Endothelial cell of umbilical vein (primary cell): ENCODE results near the gene CAMK2B. TPM values are rescaled to one million over a fixed set of nuclear protein-coding genes. Genes with fewer than 3 reads are reported as not detected.

Source experiments
- BruUV-seq: library from RNA; stranded (reverse); fragments of 400-500 nt; replicated peaks from 2 replicates; lab custom pipeline; 2021; lab: Mats Ljungman, UMichigan
- CTCF ChIA-PET: fragments of 300-600, 350-600 bp; sonication (Branson Sonifier 250); formaldehyde crosslinking; loops from one replicate; lab custom pipeline; 2021; ENCODE audit warnings: antibody characterized with exemption, inconsistent platforms; lab: Charles Lee
- POLR2A ChIA-PET: fragments of 300-600, 350-600 bp; sonication (Branson Sonifier 250); formaldehyde crosslinking; loops from one replicate; lab custom pipeline; 2021; ENCODE audit warnings: antibody characterized with exemption, inconsistent platforms; lab: Charles Lee
- DNase-seq: peaks from one replicate; pipeline ENCODE4 v3.0.0-alpha.2; 2011; ENCODE audit warnings: low read depth, low spot score
- FAIRE-seq: peaks from 2 replicates; lab custom pipeline; 2011; peaks lifted over from hg19 to GRCh38; lab: Jason Lieb, UNC
- H2AFZ ChIP-seq: 2 replicates; pipeline ENCODE4 v1.6.0; 2012; ENCODE audit warnings: low read depth, low read length, control low read depth, inconsistent platforms
- H3K27ac ChIP-seq: 2 replicates; pipeline ENCODE4 v1.5.1; 2011; ENCODE audit warnings: low read depth, mild to moderate bottlenecking, control low read depth, low read length, moderate library complexity; ENCODE audit not compliant: insufficient read depth
- H3K27me3 ChIP-seq, 2 experiments: 2 replicates each; pipeline versions ENCODE4 v1.6.0 to v1.6.1; 2011; ENCODE audit warnings: low read length in 2 of 2, mixed read lengths in 1 of 2; ENCODE audit not compliant: control insufficient read depth in 2 of 2, insufficient read depth in 2 of 2
- H3K36me3 ChIP-seq, 2 experiments: 2 replicates in 1 of 2; 3 replicates in 1 of 2; pipeline ENCODE4 v1.5.1; 2011; ENCODE audit warnings: low read length in 2 of 2, mild to moderate bottlenecking in 1 of 2, moderate library complexity in 1 of 2; ENCODE audit not compliant: control insufficient read depth in 2 of 2, insufficient read depth in 2 of 2; ENCODE audit errors: extremely low read depth in 1 of 2
- H3K4me1 ChIP-seq: 3 replicates; pipeline ENCODE4 v1.5.1; 2011; ENCODE audit warnings: mild to moderate bottlenecking, low read length; ENCODE audit not compliant: control insufficient read depth, insufficient read depth; ENCODE audit errors: extremely low read depth
- H3K4me2 ChIP-seq: 2 replicates; pipeline ENCODE4 v1.6.1; 2011; ENCODE audit warnings: low read length, control low read depth, mixed read lengths; ENCODE audit not compliant: insufficient read depth
- H3K4me3 ChIP-seq, 3 experiments: fragments of 200-600 bp in 1 of 3; sonication (generic), shearing (Covaris generic) in 1 of 3; replicated peaks in 1 of 3; 2 replicates each; pipeline ENCODE4 v1.5.1; 2011 to 2016; ENCODE audit warnings: control low read depth in 3 of 3, low read length in 3 of 3, mild to moderate bottlenecking in 2 of 3, inconsistent platforms in 1 of 3, low read depth in 1 of 3, moderate library complexity in 1 of 3; ENCODE audit not compliant: insufficient read depth in 1 of 3
- H3K79me2 ChIP-seq: 2 replicates; pipeline ENCODE4 v1.6.0; 2012; ENCODE audit warnings: low read length, inconsistent platforms; ENCODE audit not compliant: control insufficient read depth, insufficient read depth
- H3K9ac ChIP-seq: replicated peaks from 2 replicates; pipeline ENCODE3; 2011; ENCODE audit warnings: low read length, control low read depth; ENCODE audit not compliant: insufficient read depth; ENCODE audit errors: extremely low read depth
- H3K9me1 ChIP-seq: replicated peaks from 3 replicates; pipeline ENCODE4 v1.6.0; 2011; ENCODE audit warnings: mild to moderate bottlenecking, low read length; ENCODE audit not compliant: control insufficient read depth, insufficient read depth; ENCODE audit errors: extremely low read depth
- H3K9me3 ChIP-seq: replicated peaks from 2 replicates; pipeline ENCODE4 v1.5.1; 2012; ENCODE audit warnings: low read length, inconsistent platforms; ENCODE audit not compliant: control insufficient read depth, insufficient read depth
- H4K20me1 ChIP-seq: replicated peaks from 2 replicates; pipeline ENCODE3; 2011; ENCODE audit warnings: mild to moderate bottlenecking, low read length; ENCODE audit not compliant: control insufficient read depth, insufficient read depth; ENCODE audit errors: extremely low read depth
- CTCF ChIP-seq, 2 donors: IDR thresholded peaks; 1 replicate in 1 of 2; 2 replicates in 1 of 2; pipeline ENCODE4 v1.5.1; 2011; ENCODE audit warnings: low read length in 2 of 2, mild to moderate bottlenecking in 2 of 2, moderate library complexity in 2 of 2, control low read depth in 1 of 2, inconsistent platforms in 1 of 2, low read depth in 1 of 2; ENCODE audit not compliant: insufficient read depth in 1 of 2; ENCODE audit errors: extremely low read depth in 1 of 2
- EZH2 ChIP-seq: IDR thresholded peaks from 2 replicates; pipeline ENCODE4 v1.6.1; 2012; ENCODE audit warnings: borderline replicate concordance, low read depth, mild to moderate bottlenecking, moderate library complexity, low read length, inconsistent platforms; ENCODE audit not compliant: severe bottlenecking
- FOS ChIP-seq: IDR thresholded peaks from 2 replicates; pipeline ENCODE4 v1.6.1; 2011; ENCODE audit warnings: mild to moderate bottlenecking, low read length, moderate library complexity, borderline replicate concordance; ENCODE audit not compliant: insufficient read depth
- GATA2 ChIP-seq: IDR thresholded peaks from 2 replicates; pipeline ENCODE4 v1.7.0; 2011; ENCODE audit warnings: low read depth, mild to moderate bottlenecking, moderate library complexity, mixed read lengths, low read length; ENCODE audit not compliant: insufficient read length, insufficient read depth
- JUN ChIP-seq: IDR thresholded peaks from 2 replicates; pipeline ENCODE4 v1.6.1; 2011; ENCODE audit warnings: borderline replicate concordance, low read depth; ENCODE audit not compliant: insufficient read length, insufficient read depth
- MAX ChIP-seq: IDR thresholded peaks from 2 replicates; pipeline ENCODE4 v1.6.1; 2011; ENCODE audit not compliant: insufficient read depth, insufficient read length
- MYC ChIP-seq: IDR thresholded peaks from one replicate; pipeline ENCODE4 v1.6.1; 2011; ENCODE audit warnings: mild to moderate bottlenecking, low read depth, low read length
- POLR2A ChIP-seq: IDR thresholded peaks from 2 replicates; pipeline ENCODE4 v1.6.1; 2012; ENCODE audit warnings: low read depth, mild to moderate bottlenecking, control low read depth, low read length
- POLR2AphosphoS5 ChIP-seq: IDR thresholded peaks from 2 replicates; pipeline ENCODE4 v1.6.1; 2012; ENCODE audit warnings: low read depth, mild to moderate bottlenecking, control low read depth, low read length, moderate library complexity; ENCODE audit not compliant: insufficient read depth
- dilution Hi-C: fragments of 300-500 bp; cut with MboI; formaldehyde crosslinking; loops from one replicate; pipeline ENCODE4 v1.15.0; 2019; ENCODE audit warnings: low sequenced_read_pairs; ENCODE audit not compliant: extremely low pct_ligation_motif_present
- intact Hi-C: fragments of 100-400 bp; cut with micrococcal nuclease; formaldehyde crosslinking; loops from one replicate; pipeline ENCODE4 v1.10.0; 2022
- polyA plus RNA-seq, 4 experiments: library from polyadenylated mRNA; depleted of rRNA in 3 of 4; stranded (reverse) in 3 of 4; unstranded in 1 of 4; fragments of >200 nt; gene quantifications; 2 replicates each; pipeline versions ENCODE4 v1.2.1 to v1.2.3, GENCODE V29; 2011 to 2012; ENCODE audit warnings: missing spikeins in 1 of 4
- total RNA-seq: library from RNA; stranded (reverse); gene quantifications from 2 replicates; pipeline ENCODE4 v1.2.3, GENCODE V29; 2021

CAMK2B gene
- total and polyA plus RNA-seq, 2 donors (not counting 3 experiments of a cell fraction or from before 2014, with no cell fraction given) = 0.57 to 1.6 TPM

- H3K4me3 ChIP-seq = no peak overlapping the region
- intact Hi-C loops = no loop called here
- dilution Hi-C loops = no loop called here
- no peaks in the 10 kb centered on the region for H3K4me1 ChIP-seq
- no peak overlapping the region for H2AFZ ChIP-seq
- POLR2A ChIA-PET = no interaction called here
- CTCF ChIA-PET = no interaction called here
- no peak overlapping the region for H3K27ac ChIP-seq
- no peaks in the 10 kb centered on the region for H3K79me2 ChIP-seq
- H3K9me3 ChIP-seq = no peaks in the 10 kb centered on the region
- no peak overlapping the region for H3K9ac ChIP-seq
- peaks cover 6 to 14% of the 10 kb centered on the region in 2 experiments for H3K27me3 ChIP-seq
- no peaks in the 10 kb centered on the region for H3K9me1 ChIP-seq
- no peaks in the 10 kb centered on the region for H3K36me3 ChIP-seq
- H4K20me1 ChIP-seq = no peaks in the 10 kb centered on the region
- H3K4me2 ChIP-seq = no peak overlapping the region
- no TSS peak for BruUV-seq
- TF ChIP-seq CTCF (IDR thresholded peaks at IDR 0.05; ENCODE audit: extremely low read depth in 1 of 2, insufficient read depth in 1 of 2, low read depth in 1 of 2, low read length in 2 of 2) = no peak
- no peak for TF ChIP-seq FOS
- no peak for TF ChIP-seq POLR2AphosphoS5
- no peak for TF ChIP-seq EZH2
- TF ChIP-seq GATA2 = no peak
- no peak for TF ChIP-seq JUN
- no peak for TF ChIP-seq MAX
- TF ChIP-seq MYC = no peak
- TF ChIP-seq POLR2A = no peak
- DNase-seq = no peak
- no peak for FAIRE-seq
These were observed 6.3 kb upstream of the CAMK2B start for GRCh38 chr7:44331682-44332081.
